Chondrocyte (in vitro differentiated cells): Measurements from ENCODE around the gene TAF13. TPM values are rescaled to one million over a fixed set of nuclear protein-coding genes. Genes with fewer than 3 reads are reported as not detected.
A peak's percentile ranks its signal among the peaks of the same experiment; 100 is the strongest.

Experiments
- DNase-seq: peaks from one replicate; pipeline ENCODE4 v3.0.0; 2021; ENCODE audit warnings: mixed read lengths, low spot score
- H3K27ac Mint-ChIP-seq: one replicate; pipeline ENCODE4 v1.8.0; 2021; ENCODE audit warnings: mild to moderate bottlenecking, moderate library complexity, mixed read lengths; ENCODE audit not compliant: unreplicated experiment
- H3K27me3 Mint-ChIP-seq: 2 replicates; pipeline ENCODE4 v1.8.0; 2021; ENCODE audit warnings: low read depth, mixed read lengths
- H3K36me3 Mint-ChIP-seq: 2 replicates; pipeline ENCODE4 v1.8.0; 2021; ENCODE audit warnings: low read depth, mixed read lengths
- H3K4me1 Mint-ChIP-seq: 2 replicates; pipeline ENCODE4 v1.8.0; 2021; ENCODE audit warnings: low read depth, mild to moderate bottlenecking, mixed read lengths
- H3K4me3 Mint-ChIP-seq: one replicate; pipeline ENCODE4 v1.8.0; 2021; ENCODE audit warnings: mild to moderate bottlenecking, moderate library complexity, mixed read lengths; ENCODE audit not compliant: unreplicated experiment
- H3K9me3 Mint-ChIP-seq: 2 replicates; pipeline ENCODE4 v1.8.0; 2021; ENCODE audit warnings: low read depth, mixed read lengths
- total RNA-seq: library from RNA; stranded (reverse); gene quantifications from 3 replicates; pipeline ENCODE4 v1.2.1, GENCODE V29; 2021
- TF ChIP-seq, protein P1 (sequence below): fragments of 200-600 bp; sonication (generic); IDR thresholded peaks from 2 replicates; pipeline ENCODE4 v1.5.0; 2021; ENCODE audit warnings: antibody characterized with exemption, mild to moderate bottlenecking, moderate library complexity

TAF13 gene
- total RNA-seq, 1 donor from 2014 or later, result 82.9 TPM

DNA sequence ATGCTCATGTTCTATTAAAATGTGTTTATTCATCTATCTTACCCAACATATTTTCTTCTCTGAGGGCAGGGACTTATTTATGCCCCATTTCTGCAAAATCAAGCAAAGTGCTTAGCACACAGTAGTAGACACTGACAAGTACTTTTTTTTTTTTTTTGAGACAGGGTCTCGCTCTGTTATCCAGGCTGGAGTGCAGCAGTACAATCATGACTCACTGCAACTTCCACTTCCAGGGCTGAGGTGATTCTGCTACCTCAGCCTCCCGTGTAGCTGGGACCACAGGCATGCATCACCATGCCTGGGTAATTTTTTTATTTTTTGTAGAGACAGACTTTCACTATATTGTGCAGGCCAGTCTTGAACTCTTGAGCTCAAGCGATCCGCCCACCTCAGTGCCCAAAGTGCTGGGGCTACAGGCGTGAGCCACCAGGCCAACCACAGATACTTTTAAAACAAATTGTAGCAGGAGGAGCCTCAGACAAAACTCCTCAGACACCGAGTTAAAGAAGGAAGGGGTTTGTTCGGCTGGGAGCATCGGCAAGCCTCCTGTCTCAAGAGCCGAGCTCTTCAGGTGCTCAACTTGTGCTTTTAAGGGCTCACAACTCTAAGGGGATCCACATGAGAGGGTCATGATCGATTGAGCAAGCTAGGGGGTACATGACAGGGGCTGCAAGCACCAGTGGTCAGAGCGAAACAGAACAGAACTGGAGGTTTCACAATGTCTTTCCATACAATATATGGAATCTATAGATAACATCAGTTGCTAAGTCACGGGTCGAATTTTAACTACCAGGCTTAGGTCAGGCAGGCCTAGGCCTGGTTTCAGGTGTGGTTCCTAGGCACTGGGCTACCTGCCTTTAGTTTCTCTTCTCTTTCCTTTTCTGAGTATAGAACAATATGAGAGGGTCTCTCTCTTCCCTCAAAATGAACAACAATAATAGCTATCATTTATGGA, 9.0 kb upstream of the TAF13 start:
- TF ChIP-seq, protein P1, sequence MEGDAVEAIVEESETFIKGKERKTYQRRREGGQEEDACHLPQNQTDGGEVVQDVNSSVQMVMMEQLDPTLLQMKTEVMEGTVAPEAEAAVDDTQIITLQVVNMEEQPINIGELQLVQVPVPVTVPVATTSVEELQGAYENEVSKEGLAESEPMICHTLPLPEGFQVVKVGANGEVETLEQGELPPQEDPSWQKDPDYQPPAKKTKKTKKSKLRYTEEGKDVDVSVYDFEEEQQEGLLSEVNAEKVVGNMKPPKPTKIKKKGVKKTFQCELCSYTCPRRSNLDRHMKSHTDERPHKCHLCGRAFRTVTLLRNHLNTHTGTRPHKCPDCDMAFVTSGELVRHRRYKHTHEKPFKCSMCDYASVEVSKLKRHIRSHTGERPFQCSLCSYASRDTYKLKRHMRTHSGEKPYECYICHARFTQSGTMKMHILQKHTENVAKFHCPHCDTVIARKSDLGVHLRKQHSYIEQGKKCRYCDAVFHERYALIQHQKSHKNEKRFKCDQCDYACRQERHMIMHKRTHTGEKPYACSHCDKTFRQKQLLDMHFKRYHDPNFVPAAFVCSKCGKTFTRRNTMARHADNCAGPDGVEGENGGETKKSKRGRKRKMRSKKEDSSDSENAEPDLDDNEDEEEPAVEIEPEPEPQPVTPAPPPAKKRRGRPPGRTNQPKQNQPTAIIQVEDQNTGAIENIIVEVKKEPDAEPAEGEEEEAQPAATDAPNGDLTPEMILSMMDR, result no peak
- Mint-ChIP-seq H3K36me3 (no peaks in the 10 kb centered on the region), H3K4me3 (no peak overlapping the region), H3K27me3 (no peaks in the 10 kb centered on the region), H3K27ac (no peak overlapping the region), H3K4me1 (peaks cover 12% of the 10 kb centered on the region), H3K9me3 (no peaks in the 10 kb centered on the region)
- peak; percentile 20 for DNase-seq

DNA sequence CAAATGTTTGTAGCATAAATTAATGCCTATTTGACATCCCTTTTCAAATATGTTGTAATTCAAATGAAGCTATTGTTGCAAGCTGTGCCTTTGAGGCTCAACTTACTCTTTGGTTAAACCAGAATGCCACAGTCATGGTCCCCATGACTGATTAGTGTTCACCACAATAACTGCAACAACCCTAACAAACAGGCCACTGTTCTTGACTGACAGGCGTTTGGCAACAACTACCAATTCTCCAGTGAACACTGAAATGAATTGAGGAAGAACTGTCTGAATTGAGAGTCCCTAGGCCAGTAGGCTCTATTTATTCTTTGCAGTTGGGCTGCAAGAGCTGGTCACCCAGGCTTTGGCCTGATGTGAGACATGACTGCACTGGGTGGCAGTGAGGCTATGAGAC, 8.1 kb upstream of the TAF13 start:
- Mint-ChIP-seq H3K4me1 (peaks cover 4% of the 10 kb centered on the region), H3K9me3 (no peaks in the 10 kb centered on the region), H3K27ac (no peak overlapping the region), H3K27me3 (no peaks in the 10 kb centered on the region), H3K36me3 (no peaks in the 10 kb centered on the region), H3K4me3 (no peak overlapping the region)
- TF ChIP-seq, protein P1, result no peak
- DNase-seq, result no peak

GRCh38 chr1:109083501-109083900, 7.7 kb upstream of the TAF13 start:
- no peaks in the 10 kb centered on the region for H3K9me3 Mint-ChIP-seq
- H3K27ac Mint-ChIP-seq, result no peak overlapping the region
- no peaks in the 10 kb centered on the region for H3K27me3 Mint-ChIP-seq
- peaks cover 4% of the 10 kb centered on the region for H3K4me1 Mint-ChIP-seq
- DNase-seq, result no peak
- no peak overlapping the region for H3K4me3 Mint-ChIP-seq
- TF ChIP-seq, protein P1, result no peak
- H3K36me3 Mint-ChIP-seq, result no peaks in the 10 kb centered on the region

- no peaks in the 10 kb centered on the region for H3K36me3 Mint-ChIP-seq
- no peak overlapping the region for H3K4me3 Mint-ChIP-seq
- H3K27me3 Mint-ChIP-seq, result no peaks in the 10 kb centered on the region
- H3K27ac Mint-ChIP-seq, result peak overlapping the region; percentile 76
- TF ChIP-seq, protein P1, result no peak
- no peaks in the 10 kb centered on the region for H3K9me3 Mint-ChIP-seq
- H3K4me1 Mint-ChIP-seq, result peaks cover 11% of the 10 kb centered on the region
- DNase-seq, result no peak
These were observed 4.8 kb upstream of the TAF13 start for GRCh38 chr1:109080441-109081082.

DNA sequence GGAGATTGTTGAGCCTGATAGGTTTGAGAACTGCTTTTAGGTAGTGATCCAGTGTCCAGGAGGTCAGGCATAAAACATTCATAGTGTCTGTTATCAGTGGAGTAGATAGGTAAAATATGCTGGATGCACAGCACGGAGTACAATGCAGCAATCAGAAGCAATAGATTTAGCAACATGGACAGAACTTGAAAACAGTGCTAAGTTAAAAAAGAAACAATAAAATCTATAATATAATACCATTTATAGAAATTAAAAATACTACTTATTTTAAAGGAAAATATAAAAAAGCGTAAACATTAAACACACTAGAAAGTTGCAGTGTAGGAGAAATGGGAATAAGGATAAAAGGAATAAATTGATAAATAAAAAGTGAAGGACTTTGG, 3.4 kb upstream of the TAF13 start:
- Mint-ChIP-seq H3K36me3 (peaks cover 1% of the 10 kb centered on the region), H3K4me1 (peaks cover 21% of the 10 kb centered on the region), H3K9me3 (no peaks in the 10 kb centered on the region), H3K27ac (no peak overlapping the region), H3K4me3 (no peak overlapping the region), H3K27me3 (no peaks in the 10 kb centered on the region)
- no peak for DNase-seq
- TF ChIP-seq, protein P1, result no peak
